Measurements from ENCODE around the gene KIAA0825. TPM values are rescaled to one million over a fixed set of nuclear protein-coding genes. Genes with fewer than 3 reads are reported as not detected.

The KIAA0825 gene
- total and polyA plus RNA-seq, 2 experiments from 2014 or later = 1.7 to 1.8 TPM

DNA sequence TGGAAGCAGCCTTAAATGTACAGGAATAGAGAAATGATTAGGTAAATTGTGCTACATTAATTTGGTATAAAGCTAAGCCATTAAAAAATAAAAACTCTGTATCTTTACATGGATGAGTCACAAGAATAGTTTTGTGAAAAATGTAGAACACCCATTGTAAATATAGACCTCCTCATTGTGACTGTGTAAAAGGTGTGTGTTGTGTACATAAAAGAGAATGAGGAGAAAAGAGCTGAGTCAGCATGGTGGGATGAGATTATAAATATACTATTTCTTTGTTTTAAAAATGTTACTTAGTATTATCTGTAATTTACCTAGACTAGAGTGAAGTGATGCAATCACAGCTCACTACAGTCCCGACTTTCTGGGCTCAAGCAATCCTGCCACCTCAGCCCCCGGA lies 250.5 kb downstream of the KIAA0825 start:
- H4K20me1 ChIP-seq (replicated peaks; ENCODE audit: insufficient read depth) = no peaks in the 10 kb centered on the region
- Mint-ChIP-seq H3K36me3 (ENCODE audit: low read depth) (peaks cover 18% of the 10 kb centered on the region), H3K4me1 (peaks cover 27% of the 10 kb centered on the region), H3K4me3 (no peak overlapping the region), H3K27me3 (ENCODE audit: insufficient read depth, low read depth, poor library complexity) (peaks cover 7% of the 10 kb centered on the region), H3K9me3 (peaks cover 12% of the 10 kb centered on the region), H3K27ac (no peak overlapping the region)
- no peaks in the 10 kb centered on the region for H3K36me3 ChIP-seq (ENCODE audit: insufficient read depth)
- no peak overlapping the region for H3K4me3 ChIP-seq
- TF ChIP-seq NANOG (IDR thresholded peaks at IDR 0.05; ENCODE audit: borderline replicate concordance) = no peak
- TF ChIP-seq, protein P1, sequence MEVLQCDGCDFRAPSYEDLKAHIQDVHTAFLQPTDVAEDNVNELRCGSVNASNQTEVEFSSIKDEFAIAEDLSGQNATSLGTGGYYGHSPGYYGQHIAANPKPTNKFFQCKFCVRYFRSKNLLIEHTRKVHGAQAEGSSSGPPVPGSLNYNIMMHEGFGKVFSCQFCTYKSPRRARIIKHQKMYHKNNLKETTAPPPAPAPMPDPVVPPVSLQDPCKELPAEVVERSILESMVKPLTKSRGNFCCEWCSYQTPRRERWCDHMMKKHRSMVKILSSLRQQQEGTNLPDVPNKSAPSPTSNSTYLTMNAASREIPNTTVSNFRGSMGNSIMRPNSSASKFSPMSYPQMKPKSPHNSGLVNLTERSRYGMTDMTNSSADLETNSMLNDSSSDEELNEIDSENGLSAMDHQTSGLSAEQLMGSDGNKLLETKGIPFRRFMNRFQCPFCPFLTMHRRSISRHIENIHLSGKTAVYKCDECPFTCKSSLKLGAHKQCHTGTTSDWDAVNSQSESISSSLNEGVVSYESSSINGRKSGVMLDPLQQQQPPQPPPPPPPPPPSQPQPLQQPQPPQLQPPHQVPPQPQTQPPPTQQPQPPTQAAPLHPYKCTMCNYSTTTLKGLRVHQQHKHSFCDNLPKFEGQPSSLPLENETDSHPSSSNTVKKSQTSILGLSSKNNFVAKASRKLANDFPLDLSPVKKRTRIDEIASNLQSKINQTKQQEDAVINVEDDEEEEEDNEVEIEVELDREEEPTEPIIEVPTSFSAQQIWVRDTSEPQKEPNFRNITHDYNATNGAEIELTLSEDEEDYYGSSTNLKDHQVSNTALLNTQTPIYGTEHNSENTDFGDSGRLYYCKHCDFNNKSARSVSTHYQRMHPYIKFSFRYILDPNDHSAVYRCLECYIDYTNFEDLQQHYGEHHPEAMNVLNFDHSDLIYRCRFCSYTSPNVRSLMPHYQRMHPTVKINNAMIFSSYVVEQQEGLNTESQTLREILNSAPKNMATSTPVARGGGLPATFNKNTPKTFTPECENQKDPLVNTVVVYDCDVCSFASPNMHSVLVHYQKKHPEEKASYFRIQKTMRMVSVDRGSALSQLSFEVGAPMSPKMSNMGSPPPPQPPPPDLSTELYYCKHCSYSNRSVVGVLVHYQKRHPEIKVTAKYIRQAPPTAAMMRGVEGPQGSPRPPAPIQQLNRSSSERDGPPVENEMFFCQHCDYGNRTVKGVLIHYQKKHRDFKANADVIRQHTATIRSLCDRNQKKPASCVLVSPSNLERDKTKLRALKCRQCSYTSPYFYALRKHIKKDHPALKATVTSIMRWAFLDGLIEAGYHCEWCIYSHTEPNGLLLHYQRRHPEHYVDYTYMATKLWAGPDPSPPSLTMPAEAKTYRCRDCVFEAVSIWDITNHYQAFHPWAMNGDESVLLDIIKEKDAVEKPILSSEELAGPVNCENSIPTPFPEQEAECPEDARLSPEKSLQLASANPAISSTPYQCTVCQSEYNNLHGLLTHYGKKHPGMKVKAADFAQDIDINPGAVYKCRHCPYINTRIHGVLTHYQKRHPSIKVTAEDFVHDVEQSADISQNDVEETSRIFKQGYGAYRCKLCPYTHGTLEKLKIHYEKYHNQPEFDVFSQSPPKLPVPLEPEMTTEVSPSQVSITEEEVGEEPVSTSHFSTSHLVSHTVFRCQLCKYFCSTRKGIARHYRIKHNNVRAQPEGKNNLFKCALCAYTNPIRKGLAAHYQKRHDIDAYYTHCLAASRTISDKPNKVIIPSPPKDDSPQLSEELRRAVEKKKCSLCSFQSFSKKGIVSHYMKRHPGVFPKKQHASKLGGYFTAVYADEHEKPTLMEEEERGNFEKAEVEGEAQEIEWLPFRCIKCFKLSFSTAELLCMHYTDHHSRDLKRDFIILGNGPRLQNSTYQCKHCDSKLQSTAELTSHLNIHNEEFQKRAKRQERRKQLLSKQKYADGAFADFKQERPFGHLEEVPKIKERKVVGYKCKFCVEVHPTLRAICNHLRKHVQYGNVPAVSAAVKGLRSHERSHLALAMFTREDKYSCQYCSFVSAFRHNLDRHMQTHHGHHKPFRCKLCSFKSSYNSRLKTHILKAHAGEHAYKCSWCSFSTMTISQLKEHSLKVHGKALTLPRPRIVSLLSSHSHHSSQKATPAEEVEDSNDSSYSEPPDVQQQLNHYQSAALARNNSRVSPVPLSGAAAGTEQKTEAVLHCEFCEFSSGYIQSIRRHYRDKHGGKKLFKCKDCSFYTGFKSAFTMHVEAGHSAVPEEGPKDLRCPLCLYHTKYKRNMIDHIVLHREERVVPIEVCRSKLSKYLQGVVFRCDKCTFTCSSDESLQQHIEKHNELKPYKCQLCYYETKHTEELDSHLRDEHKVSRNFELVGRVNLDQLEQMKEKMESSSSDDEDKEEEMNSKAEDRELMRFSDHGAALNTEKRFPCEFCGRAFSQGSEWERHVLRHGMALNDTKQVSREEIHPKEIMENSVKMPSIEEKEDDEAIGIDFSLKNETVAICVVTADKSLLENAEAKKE (CRISPR knock-in tag; IDR thresholded peaks at IDR 0.05) = no peak
- no peak for TF ChIP-seq JUNB (IDR thresholded peaks at IDR 0.05; ENCODE audit: unreplicated experiment)
- no peak for TF ChIP-seq STAT1 (IDR thresholded peaks at IDR 0.05; ENCODE audit: unreplicated experiment)
- no peak for TF ChIP-seq POLR2AphosphoS5 (IDR thresholded peaks at IDR 0.05; ENCODE audit: low read depth)
- TF ChIP-seq CREB1 (CRISPR knock-in tag; IDR thresholded peaks at IDR 0.05; ENCODE audit: low read depth) = no peak
- TF ChIP-seq, protein P2, sequence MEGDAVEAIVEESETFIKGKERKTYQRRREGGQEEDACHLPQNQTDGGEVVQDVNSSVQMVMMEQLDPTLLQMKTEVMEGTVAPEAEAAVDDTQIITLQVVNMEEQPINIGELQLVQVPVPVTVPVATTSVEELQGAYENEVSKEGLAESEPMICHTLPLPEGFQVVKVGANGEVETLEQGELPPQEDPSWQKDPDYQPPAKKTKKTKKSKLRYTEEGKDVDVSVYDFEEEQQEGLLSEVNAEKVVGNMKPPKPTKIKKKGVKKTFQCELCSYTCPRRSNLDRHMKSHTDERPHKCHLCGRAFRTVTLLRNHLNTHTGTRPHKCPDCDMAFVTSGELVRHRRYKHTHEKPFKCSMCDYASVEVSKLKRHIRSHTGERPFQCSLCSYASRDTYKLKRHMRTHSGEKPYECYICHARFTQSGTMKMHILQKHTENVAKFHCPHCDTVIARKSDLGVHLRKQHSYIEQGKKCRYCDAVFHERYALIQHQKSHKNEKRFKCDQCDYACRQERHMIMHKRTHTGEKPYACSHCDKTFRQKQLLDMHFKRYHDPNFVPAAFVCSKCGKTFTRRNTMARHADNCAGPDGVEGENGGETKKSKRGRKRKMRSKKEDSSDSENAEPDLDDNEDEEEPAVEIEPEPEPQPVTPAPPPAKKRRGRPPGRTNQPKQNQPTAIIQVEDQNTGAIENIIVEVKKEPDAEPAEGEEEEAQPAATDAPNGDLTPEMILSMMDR (conservative IDR thresholded peaks at IDR 0.05; ENCODE audit: low read depth in 2 of 2) = no peak
- no peak for TF ChIP-seq EZH2 (IDR thresholded peaks at IDR 0.05; ENCODE audit: low read depth, unreplicated experiment)
- no peak for TF ChIP-seq EZH2phosphoT487 (IDR thresholded peaks at IDR 0.05; ENCODE audit: unreplicated experiment)
- no peak for TF ChIP-seq ZNF114 (CRISPR knock-in tag; IDR thresholded peaks at IDR 0.05)
- no peak for TF ChIP-seq ZNF331 (CRISPR knock-in tag; IDR thresholded peaks at IDR 0.05; ENCODE audit: low read depth)
- H3K4me2 ChIP-seq = no peak overlapping the region
- peaks cover 10% of the 10 kb centered on the region for H3K4me1 ChIP-seq (ENCODE audit: insufficient read depth)
- DNase-seq (ENCODE audit: low spot score) (no peak), ATAC-seq (no peak)
- no peak overlapping the region for H3K27ac ChIP-seq (ENCODE audit: low read depth)
- no peaks in the 10 kb centered on the region for H3K79me2 ChIP-seq (replicated peaks; ENCODE audit: insufficient read depth)
- peak overlapping the region; percentile 25; the same call in 1 of the 2 replicates for H2AFZ ChIP-seq
- H3K9me2 ChIP-seq (ENCODE audit: insufficient read depth) = peaks cover 3% of the 10 kb centered on the region; the same call in 1 of the 2 replicates
- no peaks in the 10 kb centered on the region for H3K27me3 ChIP-seq (ENCODE audit: insufficient read depth)
- no peaks in the 10 kb centered on the region for H3F3A ChIP-seq (replicated peaks; ENCODE audit: low read depth)

Data from GM23338 (cell line).